NCI-H1694 treated with DMSO at 0.1 percent for 48 hours (cell line): ENCODE data around the gene HNRNPA1.
A peak's percentile ranks its signal among the peaks of the same experiment; 100 is the strongest.
"Not testable (repeated sequence)": the region's sequence is repeated elsewhere in the genome, so short reads cannot be mapped to it uniquely, and the experiment has no call there.

Source experiments
- DNase-seq: peaks from one replicate; lab custom pipeline; 2025; lab: John Stamatoyannopoulos, UW

The HNRNPA1 gene

DNA sequence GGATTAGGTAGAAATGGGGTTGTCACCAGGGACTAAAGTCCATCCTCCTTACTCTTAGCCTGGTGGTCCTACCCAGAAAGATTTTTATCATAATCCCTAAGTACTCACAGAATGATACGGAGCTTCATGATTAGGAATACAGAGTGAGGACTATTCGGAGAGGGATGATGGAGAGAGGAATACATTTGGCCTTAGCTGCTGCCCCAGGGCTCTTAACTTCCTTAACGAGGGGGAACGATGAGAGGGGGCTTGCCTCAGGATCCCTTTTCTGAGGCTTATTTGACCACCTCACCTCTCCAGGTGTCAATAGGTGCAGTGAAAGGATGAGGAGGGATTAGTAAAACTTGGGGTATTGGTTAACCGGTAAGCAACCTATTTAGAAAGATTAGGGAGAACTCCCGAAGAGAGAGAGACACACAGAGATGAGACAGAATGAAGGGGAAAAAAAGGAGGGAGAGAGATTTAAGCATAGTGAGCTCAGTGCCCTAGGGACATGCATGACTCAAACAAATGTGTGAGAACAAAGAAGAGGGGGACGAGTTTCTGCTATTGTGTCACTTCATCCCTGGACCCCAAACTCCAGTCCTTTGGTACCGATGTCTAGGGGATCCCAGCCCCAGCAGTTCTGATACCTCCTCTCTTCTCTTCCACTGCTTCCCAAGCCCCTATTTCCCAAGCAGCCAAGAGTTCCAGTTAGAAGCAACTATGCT is 19.1 kb downstream of the HNRNPA1 start:
- DNase-seq, result no peak

DNA sequence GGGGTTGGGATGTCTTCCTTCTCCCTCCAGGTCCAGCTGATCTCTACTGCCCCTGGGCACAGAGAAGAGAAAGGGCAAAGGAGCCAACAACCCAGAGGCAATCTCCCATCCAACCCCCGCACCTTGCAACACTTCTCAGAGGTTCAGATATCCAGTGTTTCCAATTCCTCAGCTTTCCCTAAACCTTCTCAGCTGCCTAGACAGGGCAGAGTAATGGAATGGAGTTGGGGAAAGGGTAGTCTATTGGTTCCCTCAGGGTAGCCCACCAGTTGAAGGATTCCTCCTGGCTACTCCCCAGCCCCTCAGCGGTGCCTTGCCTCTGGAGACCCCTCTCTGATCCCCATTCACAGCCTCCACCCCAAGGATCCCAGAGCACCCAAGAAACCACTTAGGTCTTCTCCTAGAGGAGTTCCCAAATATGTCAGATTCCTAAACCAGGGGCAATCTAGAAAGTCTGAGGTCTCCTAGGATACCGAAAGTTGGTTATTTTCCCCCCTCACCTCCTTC is 19.8 kb downstream of the HNRNPA1 start:
- no peak for DNase-seq

DNA sequence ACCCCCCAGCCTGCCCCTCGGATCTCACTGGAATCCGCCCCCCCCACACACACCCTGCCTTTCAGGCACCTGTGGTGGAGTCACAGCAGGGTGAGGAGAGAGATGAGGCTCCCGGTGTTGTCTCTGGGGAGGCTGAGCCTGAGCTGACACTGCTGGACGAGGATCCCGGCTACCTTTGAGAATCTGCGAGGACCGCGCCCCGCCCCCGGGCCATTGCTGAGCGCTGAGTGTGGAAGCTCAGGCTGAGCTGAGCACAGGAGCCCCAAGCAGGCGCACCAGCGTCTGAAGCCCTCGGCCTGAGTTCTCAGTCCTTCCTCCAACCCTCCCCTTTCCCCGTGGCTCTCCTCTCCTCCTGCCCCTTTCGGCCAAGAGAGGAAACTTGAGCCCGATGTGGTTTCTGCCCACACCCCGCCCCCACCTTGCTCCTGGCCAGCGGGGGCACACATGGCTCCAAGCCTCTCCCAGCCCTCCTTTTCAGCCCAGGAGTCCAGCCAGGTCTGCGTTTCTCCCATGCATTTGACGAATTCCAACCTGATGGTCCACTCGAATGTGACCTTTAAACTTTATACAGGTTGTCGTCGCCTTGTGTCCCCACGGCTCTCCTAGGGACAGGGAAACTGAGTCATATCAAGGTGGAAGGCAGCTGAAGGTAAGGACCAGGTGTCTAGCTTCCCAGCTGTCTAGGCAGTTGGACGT is 20.4 kb downstream of the HNRNPA1 start, which contains the start of gene NFE2:
NFE2 (minus strand) TSS at position 284 of the 696 bp plus-strand sequence. CDS start 5,767 bp downstream, outside the sequence.
- DNase-seq, result no peak

DNA sequence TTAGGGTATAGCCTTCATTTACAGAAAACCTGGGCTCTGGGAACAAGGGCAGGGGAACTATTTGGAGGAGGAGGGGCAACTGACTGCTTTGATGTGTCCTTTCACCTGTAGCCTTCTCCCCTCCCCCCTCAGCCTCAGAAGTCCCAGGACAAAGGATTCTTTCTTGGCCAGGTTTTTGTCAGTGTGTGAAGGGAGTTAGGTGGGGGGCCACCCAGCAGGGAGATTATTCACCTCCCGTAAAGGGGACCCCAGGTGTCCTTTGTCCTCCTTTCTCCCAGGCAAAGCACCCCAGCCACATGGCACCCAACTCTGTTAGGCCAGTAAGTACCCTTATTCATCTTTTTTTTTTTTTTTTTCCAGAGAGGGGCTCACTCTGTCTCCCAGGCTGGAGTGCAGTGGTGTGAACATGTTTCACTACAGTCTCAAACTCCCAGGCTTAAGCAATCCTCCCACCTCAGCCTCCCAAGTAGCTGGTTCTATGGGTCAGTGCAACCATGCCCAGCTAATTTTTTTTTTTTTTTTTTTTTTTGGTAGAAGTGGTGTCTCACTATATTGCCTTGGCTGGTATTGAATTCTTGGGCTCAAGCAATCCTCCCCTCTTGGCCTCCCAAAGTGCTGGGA is 21.0 kb downstream of the HNRNPA1 start:
- DNase-seq, result no peak

DNA sequence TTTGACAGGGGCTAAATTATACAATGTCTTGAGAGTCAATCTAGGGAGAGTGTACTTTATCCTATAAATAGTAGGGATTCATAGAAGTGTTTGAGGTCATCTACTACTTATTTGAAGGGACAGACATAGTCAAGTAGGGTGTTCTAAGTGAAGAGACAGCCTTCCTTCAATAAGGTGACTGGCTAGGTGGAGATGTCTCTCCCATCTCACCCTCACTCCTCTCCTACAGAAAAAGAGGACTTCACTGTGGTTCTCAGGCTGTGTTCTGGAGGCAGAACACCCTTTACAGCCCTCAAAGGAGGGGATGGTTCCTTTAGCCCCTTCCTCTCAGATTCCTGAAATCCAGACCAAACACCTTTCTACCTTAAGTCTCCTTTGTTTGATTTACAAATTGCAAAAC is 23.1 kb downstream of the HNRNPA1 start:
- DNase-seq, result no peak

DNA sequence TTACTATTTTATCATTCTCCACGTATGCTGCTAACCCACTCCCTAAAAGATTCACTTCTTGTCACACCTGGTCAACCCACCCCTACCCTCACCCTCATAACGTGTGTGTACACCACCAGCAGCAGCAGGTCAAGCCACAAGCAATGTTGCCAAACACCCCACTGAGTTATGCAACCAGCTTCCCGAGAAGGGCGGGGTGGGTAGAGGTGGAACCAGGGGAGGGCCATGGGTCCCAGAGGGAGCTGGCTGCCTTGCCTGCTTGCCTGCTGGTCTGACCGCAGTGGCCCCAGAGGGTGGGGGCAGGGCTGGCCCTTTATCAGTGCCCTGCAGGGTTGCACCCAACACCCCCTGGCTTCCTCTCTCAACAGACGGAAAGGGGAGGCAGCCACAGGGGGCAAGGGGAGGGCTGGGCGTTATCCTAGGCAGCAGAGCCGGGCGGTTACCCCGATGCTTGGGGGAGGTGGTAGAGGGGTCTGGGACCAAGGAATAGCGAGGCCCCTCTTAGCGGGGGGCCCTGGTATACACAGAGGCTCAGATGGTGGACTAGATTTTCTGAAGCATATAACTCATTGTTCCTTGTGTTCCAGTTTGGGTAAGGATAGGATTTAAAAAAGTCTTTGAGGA is 23.8 kb downstream of the HNRNPA1 start:
- no peak for DNase-seq

DNA sequence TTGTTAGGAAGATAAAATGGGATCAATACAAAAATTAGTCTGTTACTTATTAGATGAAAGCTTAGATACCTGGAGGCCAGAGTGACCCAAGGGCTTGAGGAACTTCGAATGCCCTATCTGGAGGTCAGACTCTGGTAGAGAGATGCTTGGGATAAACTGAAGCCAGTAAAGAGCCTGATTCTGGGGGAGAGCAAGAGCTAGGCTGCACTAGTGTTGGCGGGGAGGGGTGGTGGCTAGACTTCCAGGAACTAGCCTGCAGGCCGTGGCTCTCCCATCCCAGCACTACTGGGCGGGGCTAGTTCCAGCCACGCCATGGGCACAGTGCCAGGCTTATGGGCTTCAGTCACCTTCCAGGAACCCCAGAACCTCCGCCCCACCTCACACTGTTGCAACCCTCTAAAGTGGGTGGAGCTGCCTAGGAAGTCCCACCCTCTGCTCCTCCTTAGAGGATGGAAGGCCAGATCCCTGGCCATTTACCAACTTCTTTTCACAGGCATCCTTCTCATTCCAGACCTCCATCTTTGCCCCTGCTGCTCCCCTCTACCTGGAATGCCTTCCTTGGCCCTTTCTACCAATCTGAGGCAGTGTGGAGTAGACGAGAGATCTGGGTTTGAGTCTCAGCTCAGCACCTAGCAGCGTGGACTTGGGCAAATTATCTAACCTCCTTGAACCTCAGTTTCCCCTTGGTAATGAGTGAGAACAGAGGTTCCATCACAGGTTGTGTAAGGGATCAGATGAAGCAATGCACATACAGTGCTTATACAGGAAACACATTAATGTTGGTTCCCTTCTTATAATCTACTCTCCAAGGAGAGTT is 26.6 kb downstream of the HNRNPA1 start:
- no peak for DNase-seq

DNA sequence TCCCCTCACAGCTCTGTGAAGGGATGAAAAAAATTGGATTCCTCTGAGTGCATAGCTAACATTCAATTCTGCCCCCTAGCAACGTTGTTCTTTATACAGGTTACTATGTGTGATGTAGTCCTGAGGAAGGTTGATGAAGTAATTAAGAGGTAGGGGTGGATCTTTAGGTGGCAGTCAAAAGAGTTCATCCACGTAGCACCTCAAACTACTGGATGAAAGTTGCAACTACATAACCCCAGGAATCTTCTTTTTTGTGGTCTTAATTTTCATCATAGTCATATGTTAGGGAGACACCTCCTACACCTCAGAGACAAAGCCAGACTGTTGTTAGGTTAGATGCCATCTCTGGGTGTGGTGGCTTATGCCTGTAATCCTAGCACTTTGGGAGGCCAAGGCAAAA is 30.5 kb downstream of the HNRNPA1 start:
- no peak for DNase-seq

DNA sequence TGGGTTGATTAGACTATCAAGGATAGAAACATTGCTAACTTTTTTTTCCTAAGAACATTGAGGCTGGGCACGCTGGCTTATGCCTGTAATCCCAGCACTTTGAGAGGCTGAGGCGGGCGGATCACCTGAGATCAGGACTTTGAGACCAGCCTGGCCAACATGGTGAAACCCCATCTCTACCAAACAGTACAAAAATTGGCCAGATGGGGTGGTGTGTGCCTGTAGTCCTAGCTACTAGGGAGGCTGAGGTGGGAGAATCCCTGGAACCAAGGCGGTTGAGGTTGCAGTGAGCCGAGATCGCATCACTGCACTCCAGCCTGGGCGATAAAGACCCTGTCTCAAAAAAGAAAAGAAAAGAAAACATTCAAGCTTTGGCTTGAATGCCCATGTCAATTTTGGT is 31.8 kb downstream of the HNRNPA1 start:
- DNase-seq, result not testable (repeated sequence)

DNA sequence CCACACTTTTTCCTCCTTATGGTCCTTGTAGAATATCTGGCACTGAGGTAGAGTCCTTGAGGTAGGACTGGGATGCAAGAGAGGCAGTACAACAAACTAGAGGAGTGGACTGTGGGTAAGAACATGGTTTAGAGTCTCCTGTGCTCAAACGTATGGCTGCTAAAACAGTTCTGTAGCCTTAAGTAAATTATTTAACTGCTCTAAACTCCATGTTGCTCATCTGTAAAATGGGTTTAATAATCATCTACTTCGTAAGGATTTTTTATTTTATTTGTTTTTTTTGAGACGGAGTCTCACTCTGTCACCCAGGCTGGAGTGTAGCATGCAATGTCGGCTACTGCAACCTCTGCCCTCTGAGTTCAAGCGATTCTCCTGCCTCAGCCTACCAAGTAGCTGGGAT is 40.8 kb downstream of the HNRNPA1 start:
- no peak for DNase-seq

DNA sequence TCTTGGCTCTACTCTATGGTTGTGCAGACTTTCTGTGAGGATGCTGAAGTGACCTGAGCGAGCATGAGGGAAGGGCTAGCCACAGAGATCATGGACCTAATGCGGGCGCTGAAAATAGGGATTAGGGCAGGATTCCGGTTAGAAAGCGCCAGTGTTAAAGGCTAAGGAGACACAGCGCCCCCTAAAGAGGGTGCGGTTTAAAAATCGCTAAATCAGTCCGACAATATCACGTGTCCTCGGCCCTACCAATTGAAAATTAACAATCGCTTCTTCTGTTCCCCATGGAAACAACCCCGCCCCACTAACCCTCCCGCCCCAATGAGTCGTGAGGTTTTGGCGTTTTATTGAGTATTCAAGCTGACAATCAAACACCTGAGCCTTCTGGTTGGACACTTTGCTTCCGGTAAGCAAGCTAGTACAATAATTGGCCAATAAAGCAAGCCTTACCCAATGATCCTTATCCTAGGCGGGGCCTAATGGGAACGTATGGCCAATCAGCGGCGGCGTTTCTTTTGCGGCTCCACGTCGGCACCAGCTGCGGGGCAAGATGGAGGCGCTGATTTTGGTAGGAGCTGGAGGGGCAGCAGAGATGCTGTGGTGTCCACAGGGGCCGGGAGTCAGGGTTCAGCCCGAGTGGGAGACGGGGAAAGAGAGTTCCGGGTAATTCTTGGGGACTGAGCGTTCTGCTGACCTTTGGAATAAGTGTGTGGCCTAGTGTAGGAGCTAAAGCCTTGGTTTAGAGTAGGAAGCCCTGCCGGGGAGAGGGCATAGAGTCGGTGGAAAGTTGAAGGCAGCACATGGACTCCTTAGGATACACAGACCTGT is 44.3 kb downstream of the HNRNPA1 start, which contains the start of gene COPZ1:
COPZ1 (plus strand) TSS at position 515 of the 825 bp plus-strand sequence; CDS start at position 548, 33 bp downstream.
- peak; percentile 98 for DNase-seq

DNA sequence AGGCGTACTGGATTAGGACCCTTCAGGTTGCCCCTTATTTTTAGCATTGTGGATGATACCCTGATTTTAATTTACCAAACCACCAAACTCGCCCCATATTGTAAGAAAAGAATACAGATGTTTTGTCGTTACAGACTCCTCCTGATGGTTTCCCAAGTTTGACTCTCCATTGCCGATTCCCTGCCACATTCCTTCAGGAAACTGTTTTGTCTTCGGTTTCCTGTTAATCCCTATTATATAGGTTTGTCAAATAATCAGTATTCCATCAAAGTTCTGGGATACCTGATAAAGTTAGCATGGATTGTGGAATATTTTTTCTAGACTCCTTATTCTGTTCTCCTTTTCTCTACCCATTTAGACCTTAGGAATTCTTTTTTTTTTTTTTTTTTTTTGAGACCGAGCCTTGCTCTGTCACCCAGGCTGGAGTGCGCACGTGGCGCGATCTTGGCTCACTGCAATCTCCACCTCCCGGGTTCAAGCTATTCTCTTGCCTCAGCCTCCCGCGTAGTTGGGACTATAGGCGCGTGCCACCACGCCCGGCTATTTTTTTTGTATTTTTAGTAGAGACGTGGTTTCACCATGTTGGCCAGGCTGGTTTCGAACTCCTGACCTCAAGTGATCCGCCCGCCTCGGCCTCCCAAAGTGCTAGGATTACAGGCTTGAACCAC is 45.0 kb downstream of the HNRNPA1 start:
- not testable (repeated sequence) for DNase-seq

DNA sequence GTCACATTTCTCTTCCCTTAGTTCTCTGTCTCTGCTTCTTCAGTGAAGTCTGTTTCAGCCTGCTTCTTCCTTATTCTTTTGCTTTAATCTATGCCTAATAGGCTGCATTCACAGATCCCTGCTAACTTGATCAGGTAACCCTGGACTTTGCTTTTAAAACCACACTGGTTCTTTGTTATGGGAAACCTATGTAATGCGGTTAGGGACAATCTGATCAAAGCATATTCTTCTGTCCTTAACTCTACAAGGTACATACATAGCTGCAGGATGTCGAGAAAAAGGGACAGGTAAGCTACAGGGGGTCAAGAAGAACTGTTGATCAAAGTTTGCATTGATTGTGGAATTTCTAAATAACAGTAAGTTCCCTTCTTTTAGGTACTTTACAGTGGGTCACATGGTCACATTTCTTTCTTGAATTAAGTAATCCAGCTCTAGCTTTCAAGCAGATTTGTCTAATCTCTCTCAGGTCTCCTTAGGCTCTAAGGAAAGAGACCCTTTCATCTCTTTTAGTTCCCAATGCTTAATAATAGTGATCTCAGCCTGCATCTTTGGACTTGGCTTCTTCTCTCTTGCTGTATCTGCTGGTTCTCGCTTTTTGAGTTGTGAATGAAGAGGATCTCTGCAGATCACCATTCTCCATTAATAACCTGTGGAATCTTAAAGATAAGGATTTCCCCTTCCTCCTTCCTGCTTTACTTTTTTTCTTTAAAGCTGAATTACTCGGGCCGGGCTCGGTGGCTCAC is 48.2 kb downstream of the HNRNPA1 start:
- DNase-seq, result no peak

DNA sequence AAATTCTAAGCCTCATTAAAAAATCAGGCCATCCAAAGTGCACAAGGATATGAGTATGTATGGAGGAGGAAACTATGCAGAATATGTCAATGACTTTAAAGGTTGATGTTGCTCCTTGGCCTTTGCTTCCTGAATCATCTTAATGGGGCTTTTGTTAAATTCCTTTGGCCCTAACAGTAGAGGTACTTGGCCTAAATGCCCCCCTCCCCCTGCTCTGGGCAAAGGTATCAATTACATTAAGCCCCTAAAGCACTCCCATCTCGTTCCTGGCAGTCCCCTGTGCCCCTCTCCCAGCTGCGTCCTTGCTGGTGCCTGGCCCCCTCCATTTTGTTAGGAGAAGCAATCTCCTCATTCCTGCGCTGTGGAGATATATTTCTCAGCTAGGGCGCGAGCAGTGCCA is 49.2 kb downstream of the HNRNPA1 start:
- no peak for DNase-seq

DNA sequence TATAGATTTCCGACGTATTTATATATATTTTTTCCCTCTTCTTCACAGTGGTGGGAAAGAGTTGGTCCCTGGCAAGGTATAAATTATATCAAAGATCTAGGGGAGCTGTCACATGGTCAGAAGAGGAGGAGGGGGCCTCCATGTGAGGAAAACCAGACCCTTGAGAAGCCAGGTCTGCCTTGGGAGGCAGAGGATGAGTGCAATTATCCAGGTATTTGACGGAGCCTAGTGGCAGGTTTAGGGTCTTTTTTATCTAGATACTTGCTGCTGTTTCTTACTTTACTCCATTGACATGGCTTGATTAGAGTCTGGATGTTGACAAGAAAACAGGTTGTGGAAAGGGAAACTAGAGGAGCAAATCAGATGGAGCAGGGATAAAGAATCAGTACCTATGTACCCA is 49.9 kb downstream of the HNRNPA1 start:
- no peak for DNase-seq

DNA sequence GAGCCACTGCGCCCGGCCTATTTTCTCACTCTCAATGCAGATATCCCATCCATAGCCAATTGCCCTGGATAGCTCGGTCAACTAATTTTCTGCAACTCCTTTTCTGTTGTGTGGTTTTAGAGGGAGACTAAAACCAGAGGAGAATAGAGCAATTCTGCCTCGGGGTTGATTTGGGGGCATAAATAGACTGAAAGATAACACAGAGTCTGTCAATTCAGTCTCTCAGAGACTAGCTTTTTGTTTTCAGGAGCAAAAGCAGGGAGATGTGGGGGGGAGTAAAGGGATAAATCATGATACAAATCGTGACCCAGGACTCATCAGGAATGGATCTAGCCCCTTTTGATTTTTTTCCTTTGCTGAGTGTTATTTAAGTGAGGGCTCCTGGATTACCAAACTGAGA is 50.9 kb downstream of the HNRNPA1 start:
- DNase-seq, result no peak

DNA sequence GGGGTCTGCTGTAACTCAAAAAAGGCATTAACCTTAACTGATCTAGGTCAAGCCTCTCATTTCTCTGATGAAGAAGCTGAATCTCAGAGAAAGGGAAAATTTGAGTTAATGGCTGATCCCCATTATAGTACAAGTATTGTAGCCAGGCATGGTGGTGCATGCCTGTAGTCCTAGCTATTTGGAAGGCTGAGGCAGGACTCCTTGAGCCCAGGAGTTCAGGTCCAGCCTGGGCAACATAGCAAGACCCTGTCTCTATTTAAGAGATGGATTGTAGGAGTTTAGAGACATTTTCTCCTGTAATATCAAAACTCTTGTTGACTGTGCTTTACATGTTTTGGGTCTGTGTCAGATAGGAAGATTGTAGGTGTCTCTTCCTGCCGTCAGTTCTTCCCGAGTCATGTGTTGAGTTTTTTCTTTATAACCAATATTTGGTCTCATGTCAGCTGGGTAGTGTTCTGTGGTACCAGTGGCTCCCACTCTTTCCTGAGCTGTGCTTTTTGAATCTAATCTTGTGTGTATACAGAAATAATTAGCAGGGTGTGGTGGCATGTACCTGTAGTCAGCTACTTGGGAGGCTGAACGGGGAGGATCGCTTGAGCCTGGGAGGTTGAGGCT is 53.0 kb downstream of the HNRNPA1 start:
- DNase-seq, result no peak
